Endothelial cell of umbilical vein (primary cell): ENCODE measurements around the gene TRAPPC12.

ENCODE experiments used
- EZH2 ChIP-seq: IDR thresholded peaks from 2 replicates; pipeline ENCODE4 v1.6.1; 2012; ENCODE audit warnings: borderline replicate concordance, low read depth, mild to moderate bottlenecking, moderate library complexity, low read length, inconsistent platforms; ENCODE audit not compliant: severe bottlenecking
- FOS ChIP-seq: IDR thresholded peaks from 2 replicates; pipeline ENCODE4 v1.6.1; 2011; ENCODE audit warnings: mild to moderate bottlenecking, low read length, moderate library complexity, borderline replicate concordance; ENCODE audit not compliant: insufficient read depth
- JUN ChIP-seq: IDR thresholded peaks from 2 replicates; pipeline ENCODE4 v1.6.1; 2011; ENCODE audit warnings: borderline replicate concordance, low read depth; ENCODE audit not compliant: insufficient read length, insufficient read depth
- MAX ChIP-seq: IDR thresholded peaks from 2 replicates; pipeline ENCODE4 v1.6.1; 2011; ENCODE audit not compliant: insufficient read depth, insufficient read length
- POLR2A ChIP-seq: IDR thresholded peaks from 2 replicates; pipeline ENCODE4 v1.6.1; 2012; ENCODE audit warnings: low read depth, mild to moderate bottlenecking, control low read depth, low read length
- POLR2AphosphoS5 ChIP-seq: IDR thresholded peaks from 2 replicates; pipeline ENCODE4 v1.6.1; 2012; ENCODE audit warnings: low read depth, mild to moderate bottlenecking, control low read depth, low read length, moderate library complexity; ENCODE audit not compliant: insufficient read depth
- TF ChIP-seq, protein P1 (sequence below), 2 donors: IDR thresholded peaks; 1 replicate in 1 of 2; 2 replicates in 1 of 2; pipeline ENCODE4 v1.5.1; 2011; ENCODE audit warnings: low read length in 2 of 2, mild to moderate bottlenecking in 2 of 2, moderate library complexity in 2 of 2, control low read depth in 1 of 2, inconsistent platforms in 1 of 2, low read depth in 1 of 2; ENCODE audit not compliant: insufficient read depth in 1 of 2; ENCODE audit errors: extremely low read depth in 1 of 2

DNA sequence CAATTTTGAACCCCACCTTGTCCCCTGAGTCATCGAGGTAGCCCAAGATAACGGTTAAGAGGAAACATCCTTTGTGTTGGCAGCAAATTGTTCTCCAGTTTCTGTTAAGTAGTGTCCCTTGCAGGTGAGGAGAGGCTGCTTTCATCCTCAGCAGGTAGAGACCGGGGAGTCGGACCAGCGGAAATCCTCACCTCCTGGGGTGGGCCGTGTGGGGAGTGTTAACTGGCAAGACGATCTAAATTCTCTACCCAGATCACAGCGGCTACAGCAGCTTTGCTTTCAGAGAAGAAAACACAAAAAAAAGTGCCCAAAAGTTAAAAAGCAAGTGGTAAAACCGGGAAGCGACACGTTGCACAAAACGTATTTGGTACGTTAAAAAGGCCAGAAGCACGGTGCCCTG, 76.6 kb downstream of the TRAPPC12 start:
- TF ChIP-seq POLR2A (no peak), MAX (no peak), POLR2AphosphoS5 (no peak), EZH2 (no peak), FOS (no peak), JUN (no peak)
- TF ChIP-seq, protein P1, sequence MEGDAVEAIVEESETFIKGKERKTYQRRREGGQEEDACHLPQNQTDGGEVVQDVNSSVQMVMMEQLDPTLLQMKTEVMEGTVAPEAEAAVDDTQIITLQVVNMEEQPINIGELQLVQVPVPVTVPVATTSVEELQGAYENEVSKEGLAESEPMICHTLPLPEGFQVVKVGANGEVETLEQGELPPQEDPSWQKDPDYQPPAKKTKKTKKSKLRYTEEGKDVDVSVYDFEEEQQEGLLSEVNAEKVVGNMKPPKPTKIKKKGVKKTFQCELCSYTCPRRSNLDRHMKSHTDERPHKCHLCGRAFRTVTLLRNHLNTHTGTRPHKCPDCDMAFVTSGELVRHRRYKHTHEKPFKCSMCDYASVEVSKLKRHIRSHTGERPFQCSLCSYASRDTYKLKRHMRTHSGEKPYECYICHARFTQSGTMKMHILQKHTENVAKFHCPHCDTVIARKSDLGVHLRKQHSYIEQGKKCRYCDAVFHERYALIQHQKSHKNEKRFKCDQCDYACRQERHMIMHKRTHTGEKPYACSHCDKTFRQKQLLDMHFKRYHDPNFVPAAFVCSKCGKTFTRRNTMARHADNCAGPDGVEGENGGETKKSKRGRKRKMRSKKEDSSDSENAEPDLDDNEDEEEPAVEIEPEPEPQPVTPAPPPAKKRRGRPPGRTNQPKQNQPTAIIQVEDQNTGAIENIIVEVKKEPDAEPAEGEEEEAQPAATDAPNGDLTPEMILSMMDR (IDR thresholded peaks at IDR 0.05; ENCODE audit: extremely low read depth in 1 of 2, insufficient read depth in 1 of 2, low read depth in 1 of 2, low read length in 2 of 2): no peak
